Measurements from ENCODE around the gene FAM117A. TPM values are rescaled to one million over a fixed set of nuclear protein-coding genes. Genes with fewer than 3 reads are reported as not detected.
A peak's percentile ranks its signal among the peaks of the same experiment; 100 is the strongest.

The FAM117A gene, protein sequence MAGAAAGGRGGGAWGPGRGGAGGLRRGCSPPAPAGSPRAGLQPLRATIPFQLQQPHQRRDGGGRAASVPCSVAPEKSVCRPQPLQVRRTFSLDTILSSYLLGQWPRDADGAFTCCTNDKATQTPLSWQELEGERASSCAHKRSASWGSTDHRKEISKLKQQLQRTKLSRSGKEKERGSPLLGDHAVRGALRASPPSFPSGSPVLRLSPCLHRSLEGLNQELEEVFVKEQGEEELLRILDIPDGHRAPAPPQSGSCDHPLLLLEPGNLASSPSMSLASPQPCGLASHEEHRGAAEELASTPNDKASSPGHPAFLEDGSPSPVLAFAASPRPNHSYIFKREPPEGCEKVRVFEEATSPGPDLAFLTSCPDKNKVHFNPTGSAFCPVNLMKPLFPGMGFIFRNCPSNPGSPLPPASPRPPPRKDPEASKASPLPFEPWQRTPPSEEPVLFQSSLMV
- 0.42 and 1.7 TPM in 2 replicates for total RNA-seq (2014; rRNA removed; shearing (Covaris generic))
- 0.19 TPM in 1 of 2 replicates, not detected in the other for polyA plus RNA-seq (2014; cell fraction: nucleus; rRNA removed)

DNA sequence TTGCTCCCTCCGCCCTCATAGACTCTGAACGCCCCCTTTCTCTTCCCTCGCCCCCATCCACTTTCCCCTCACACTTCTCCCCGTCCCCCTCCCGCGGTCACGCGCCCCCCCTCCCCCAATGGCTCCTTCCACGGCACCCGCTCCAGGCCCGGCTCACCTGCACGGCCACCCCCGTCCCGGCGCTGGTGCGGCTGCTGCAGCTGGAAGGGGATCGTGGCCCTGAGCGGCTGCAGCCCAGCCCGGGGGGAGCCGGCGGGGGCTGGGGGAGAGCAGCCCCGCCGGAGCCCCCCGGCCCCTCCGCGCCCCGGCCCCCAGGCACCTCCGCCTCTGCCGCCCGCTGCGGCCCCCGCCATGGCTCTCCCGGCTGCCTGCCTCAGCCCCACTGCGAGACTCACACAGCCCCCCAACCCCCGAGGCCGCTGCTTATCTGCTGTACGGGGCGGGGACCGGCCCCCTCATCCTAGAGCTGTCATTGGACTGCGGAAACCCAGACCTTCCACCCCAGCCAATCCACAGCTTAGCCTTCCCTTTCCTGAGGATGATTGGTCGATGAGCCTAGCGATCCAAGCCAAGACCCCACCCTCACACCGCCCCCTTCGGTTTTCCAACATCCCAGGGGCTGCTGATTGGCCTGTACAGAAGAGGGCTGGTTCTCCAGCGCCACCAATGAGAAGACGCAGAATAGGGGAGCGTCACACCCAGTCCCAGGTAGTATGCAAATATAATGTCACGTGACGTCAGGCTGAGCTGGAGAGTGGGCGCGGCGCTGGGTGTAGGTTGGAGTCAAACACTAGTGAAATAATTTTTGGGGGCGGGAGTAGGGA, at the start of gene FAM117A:
Gene FAM117A (minus strand): TSS at position 397 of the 824 bp plus-strand sequence. CDS start 44 bp downstream, at position 353.
- DNase-seq (ENCODE audit: extremely low read depth, low read depth): peak; percentile 87

- DNase-seq (ENCODE audit: extremely low read depth, low read depth): no peak
These were observed 45.1 kb upstream of the FAM117A start for GRCh38 chr17:49809056-49809455.

- DNase-seq (ENCODE audit: extremely low read depth, low read depth): no peak
These were observed 34.8 kb upstream of the FAM117A start for GRCh38 chr17:49798738-49799137.

DNA sequence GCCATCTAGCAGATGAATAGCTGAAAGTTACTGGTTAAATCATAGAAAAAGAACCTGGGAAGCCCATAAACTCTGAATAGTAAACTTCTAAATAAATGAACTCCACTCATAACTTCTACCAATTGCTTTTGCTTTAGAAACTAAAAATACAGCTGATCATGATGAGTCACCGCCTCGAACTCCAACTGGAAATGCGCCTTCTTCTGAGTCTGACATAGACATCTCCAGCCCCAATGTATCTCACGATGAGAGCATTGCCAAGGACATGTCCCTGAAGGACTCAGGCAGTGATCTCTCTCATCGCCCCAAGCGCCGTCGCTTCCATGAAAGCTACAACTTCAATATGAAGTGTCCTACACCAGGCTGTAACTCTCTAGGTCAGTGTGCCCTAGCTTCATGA, 34.3 kb upstream of the FAM117A start:
- no peak for DNase-seq (ENCODE audit: extremely low read depth, low read depth)

DNA sequence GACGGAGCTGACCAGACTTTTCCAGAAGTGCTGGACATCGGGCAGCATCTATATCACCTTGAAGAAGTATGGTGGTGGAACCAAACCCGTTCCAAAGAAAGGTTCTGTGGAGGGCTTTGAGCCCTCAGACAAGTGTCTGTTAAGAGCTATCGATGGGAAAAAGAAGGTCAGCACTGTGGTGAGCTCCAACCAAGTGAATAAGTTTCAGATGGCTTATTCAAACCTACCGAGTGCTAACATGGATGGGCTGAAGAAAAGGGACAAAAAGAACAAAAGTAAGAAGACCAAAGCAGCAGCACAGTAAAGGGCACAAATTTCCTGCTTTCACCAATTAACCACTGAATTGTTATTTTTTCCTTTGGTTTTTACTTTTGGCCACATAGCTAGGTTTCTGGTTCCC, 31.4 kb upstream of the FAM117A start:
- no peak for DNase-seq (ENCODE audit: extremely low read depth, low read depth)

DNA sequence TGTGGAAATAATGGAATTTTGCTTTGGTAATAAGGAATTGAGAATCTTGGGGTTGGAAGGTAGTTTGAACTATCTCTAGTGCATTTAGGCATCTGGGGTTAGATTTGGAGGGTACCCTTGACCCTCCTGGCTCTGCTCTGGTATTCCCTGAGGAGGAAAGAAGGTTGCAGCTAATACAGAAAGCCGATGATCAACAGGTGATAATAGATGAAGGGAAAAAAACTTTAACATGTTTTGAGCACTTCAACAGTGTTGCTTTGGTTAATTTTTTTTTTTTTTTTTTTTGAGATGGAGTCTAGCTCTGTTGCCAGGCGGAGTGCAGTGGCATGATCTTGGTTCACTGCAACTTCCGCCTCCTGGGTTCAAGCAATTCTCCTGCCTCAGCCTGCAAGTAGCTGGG, 29.4 kb upstream of the FAM117A start:
- no peak for DNase-seq (ENCODE audit: extremely low read depth, low read depth)

DNA sequence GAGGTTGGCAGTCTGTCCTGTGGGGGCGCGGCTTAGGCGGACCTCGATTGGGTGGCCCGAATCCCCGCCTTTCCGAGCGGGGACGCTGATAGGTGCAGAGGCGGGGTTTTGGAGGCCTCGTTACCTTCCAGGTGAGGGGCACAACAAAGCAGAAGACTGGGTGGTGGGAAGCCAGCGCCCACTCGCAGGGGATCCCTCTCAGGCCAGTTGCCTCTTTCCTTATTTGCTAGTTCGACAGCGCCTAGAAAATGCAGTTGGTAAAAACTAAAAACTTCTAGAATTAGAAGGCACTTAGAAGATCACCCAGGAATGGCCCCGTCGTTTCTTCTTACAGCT, 25.3 kb upstream of the FAM117A start:
- no peak for DNase-seq (ENCODE audit: extremely low read depth, low read depth)

- peak; percentile 100 for DNase-seq (ENCODE audit: extremely low read depth, low read depth)
These were observed 24.7 kb upstream of the FAM117A start, which contains the start of gene KAT7 for GRCh38 chr17:49788478-49789242. Gene KAT7, plus strand, starts transcription at chr17:49788681. Its CDS starts 154 bp downstream, at chr17:49788835.

DNA sequence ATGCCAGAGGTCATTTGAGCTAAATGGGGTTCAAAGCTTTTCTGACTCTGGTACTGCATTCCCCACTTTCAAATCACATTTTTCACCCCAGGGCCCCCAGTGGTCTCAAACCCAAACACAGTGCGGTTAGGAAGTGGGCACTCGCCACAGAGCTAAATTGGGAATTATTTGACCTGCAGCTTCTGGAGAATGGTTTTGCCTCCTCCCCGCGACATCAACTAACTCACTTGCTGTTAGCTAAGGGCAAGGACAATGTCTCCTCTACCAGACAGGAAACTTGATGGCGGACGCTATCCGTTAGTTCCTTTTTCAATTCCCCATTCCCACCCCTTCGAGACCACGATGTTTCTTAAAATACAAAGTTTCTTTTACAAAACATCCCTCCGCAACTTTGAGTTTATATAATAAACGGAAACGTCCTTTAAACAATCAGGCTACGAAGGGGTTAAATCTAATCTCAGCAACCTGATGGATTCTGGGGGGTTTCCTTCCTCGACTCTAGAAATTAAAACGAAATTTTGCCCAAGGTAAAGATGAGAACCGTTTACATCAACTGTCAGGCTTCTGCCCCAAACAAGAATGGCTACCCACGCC, 24.1 kb upstream of the FAM117A start:
- no peak for DNase-seq (ENCODE audit: extremely low read depth, low read depth)

GRCh38 chr17:49784636-49785035, 20.7 kb upstream of the FAM117A start:
- DNase-seq (ENCODE audit: extremely low read depth, low read depth): no peak

- no peak for DNase-seq (ENCODE audit: extremely low read depth, low read depth)
These were observed 19.9 kb upstream of the FAM117A start for GRCh38 chr17:49783791-49784190.

- DNase-seq (ENCODE audit: extremely low read depth, low read depth): no peak
These were observed 19.3 kb upstream of the FAM117A start for GRCh38 chr17:49783071-49783715.

- DNase-seq (ENCODE audit: extremely low read depth, low read depth): peak; percentile 41
These were observed 15.9 kb upstream of the FAM117A start for GRCh38 chr17:49779739-49780231.

DNA sequence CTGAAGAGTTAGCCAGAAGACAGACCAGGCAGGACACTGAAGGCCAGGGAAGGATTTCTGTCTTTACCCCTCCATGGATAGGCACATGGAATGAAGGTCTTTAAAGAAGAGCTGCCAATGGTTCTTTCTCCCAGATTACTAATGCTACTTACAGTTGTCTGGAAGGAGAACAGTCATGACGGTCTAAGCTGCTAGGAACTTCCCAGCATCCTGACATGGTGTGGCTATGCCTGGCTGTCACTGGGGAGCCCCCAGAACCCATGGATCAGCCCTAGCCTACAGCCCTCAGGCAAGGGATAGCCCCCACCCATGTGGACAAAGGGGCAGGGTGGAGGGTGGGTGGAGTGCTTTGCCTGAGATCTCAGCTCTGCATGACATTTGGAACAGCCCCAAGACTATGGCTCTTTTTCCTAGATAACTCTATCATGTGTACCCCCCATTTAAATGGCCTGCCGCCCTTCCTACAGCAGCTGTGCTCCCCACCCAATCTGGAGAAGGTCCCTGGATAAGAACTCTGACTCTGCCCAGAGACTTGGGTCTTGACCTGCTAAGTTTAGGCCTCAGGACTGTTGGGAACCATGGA, 15.3 kb upstream of the FAM117A start:
- no peak for DNase-seq (ENCODE audit: extremely low read depth, low read depth)

DNA sequence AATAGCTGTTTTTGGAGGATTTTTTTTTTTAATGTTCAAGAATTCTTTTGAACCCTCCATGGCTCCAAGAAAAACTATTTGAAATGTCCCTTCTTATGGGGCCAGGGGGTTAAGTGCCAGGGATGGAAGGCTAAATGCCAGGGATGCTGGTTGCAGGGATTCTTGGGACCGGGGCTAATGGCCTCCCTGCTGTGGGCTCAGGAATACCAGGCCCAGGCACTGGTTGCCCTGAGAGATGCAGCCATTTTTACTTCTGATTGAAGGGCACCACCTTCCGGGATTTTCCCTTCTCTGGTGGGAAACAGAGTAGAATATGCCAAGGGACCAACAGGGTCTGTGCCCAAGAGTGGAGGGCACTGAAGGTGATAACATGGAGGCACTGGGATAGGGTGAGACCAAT, 13.6 kb upstream of the FAM117A start:
- DNase-seq (ENCODE audit: extremely low read depth, low read depth): no peak

DNA sequence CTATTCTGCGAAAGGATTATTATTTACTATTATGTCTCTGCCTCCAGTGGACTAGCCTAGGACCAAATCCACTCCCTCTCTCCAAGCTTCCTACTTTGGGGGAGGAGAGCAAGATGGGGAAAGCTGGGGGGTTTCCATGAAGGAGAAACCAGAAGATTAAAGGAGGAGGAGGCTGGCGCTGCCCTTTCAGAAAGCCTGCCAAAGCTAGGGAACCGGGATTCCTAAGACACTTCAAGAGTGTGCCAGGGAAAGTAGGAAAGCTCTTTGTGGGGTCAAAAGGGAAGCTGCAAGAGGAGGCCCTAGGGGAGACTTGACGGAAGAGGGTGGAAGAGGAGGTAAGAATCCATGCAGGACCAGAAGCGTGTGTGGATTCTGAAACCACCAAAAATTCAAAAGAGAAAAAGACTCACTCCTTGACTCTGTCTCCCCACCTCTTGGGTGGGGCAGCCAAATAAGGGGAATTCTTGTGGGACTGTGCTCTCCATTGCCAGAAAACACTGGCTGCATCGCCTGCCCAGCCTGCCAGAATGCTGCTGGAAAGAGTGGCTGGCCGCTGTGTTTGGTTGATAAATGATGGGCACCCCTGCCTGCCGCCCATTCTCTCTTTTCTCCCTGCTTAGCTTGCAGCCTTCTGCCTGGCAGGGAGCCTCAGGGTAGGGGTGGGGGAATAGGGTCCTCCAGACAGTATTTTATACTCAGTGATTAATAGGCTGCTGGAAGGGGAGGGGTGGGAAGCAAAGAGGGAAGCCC, 12.8 kb upstream of the FAM117A start:
- no peak for DNase-seq (ENCODE audit: extremely low read depth, low read depth)

DNA sequence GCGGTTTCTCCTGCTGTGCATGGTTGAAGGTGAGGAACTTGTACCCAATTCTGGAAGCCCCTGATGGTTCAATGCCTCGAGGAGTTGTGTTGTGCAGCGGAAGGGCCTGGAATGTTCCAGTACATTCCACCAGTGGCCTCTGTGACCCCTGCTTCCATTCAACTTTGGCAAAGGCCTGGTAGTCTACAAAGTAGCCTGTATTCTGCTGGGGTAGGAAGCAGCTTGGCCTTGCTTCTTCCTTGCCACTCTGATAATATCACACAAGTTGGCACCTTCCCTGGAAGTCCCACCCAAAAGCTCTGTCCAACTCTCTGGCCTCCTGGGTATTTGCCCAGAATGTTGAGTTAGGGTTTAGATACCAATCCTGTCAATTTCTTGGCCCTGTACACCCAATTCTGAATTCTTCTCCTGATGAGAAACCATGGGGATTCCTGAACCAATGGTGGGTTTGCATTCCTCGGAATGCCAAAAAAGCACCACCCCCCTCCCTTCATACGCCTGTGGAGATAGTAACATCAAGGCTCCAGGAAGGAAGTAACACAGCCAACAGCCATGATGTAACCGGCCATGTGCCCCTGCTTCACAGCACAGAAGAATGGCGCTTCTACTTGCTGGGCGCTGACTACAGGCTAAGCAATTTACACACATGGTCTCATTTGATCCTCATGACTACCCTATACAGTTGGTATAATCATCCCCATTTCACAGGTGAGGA, 11.8 kb upstream of the FAM117A start:
- no peak for DNase-seq (ENCODE audit: extremely low read depth, low read depth)

Measured in NCI-H460 (cell line).